SK-N-SH treated with all-trans-retinoic acid at 6 μM for 48 hours (cell line): Measurements from ENCODE around the gene RP2.

Experiments used
- ARNTL ChIP-seq: fragments of 450-650 bp; formaldehyde crosslinking; IDR thresholded peaks from 2 replicates; pipeline ENCODE4 v1.5.0; 2020; ENCODE audit warnings: low read depth, mild to moderate bottlenecking, moderate library complexity, borderline replicate concordance
- CSRNP3 ChIP-seq: fragments of 250-450 bp; sonication (Bioruptor Pico); IDR thresholded peaks from 2 replicates; pipeline ENCODE4 v1.5.1; 2021; ENCODE audit warnings: mild to moderate bottlenecking, moderate library complexity
- GLIS3 ChIP-seq: fragments of 250-450 bp; sonication (Bioruptor Pico); IDR thresholded peaks from 2 replicates; pipeline ENCODE4 v1.5.0; 2020; ENCODE audit warnings: mild to moderate bottlenecking, moderate library complexity
- ISL1 ChIP-seq: fragments of 250-450 bp; sonication (Bioruptor Pico); IDR thresholded peaks from 2 replicates; pipeline ENCODE4 v2.1.2; 2022; ENCODE audit warnings: mild to moderate bottlenecking, moderate library complexity
- PATZ1 ChIP-seq: fragments of 250-450 bp; sonication (Bioruptor Pico); IDR thresholded peaks from 2 replicates; pipeline ENCODE4 v1.8.0; 2020; ENCODE audit warnings: mild to moderate bottlenecking, moderate library complexity, borderline replicate concordance
- SNAI2 ChIP-seq: fragments of 250-450 bp; sonication (Bioruptor Pico); IDR thresholded peaks from 2 replicates; pipeline ENCODE4 v1.5.0; 2020; ENCODE audit warnings: mild to moderate bottlenecking, moderate library complexity
- TCF4 ChIP-seq: fragments of 250-450 bp; sonication (Bioruptor Pico); IDR thresholded peaks from 2 replicates; pipeline ENCODE4 v1.8.0; 2021; ENCODE audit warnings: mild to moderate bottlenecking, moderate library complexity, borderline replicate concordance
- TOX ChIP-seq: fragments of 250-450 bp; sonication (Bioruptor Pico); IDR thresholded peaks from 2 replicates; pipeline ENCODE4 v1.8.0; 2021; ENCODE audit warnings: mild to moderate bottlenecking, moderate library complexity, borderline replicate concordance
- ZFP3 ChIP-seq: fragments of 250-450 bp; sonication (Bioruptor Pico); IDR thresholded peaks from 2 replicates; pipeline ENCODE4 v1.5.0; 2020; ENCODE audit warnings: mild to moderate bottlenecking, moderate library complexity
- ZFP30 ChIP-seq: fragments of 450-650 bp; formaldehyde crosslinking; IDR thresholded peaks from 2 replicates; pipeline ENCODE4 v1.5.0; 2022; ENCODE audit warnings: mild to moderate bottlenecking, moderate library complexity
- ZNF565 ChIP-seq: fragments of 450-650 bp; formaldehyde crosslinking; conservative IDR thresholded peaks from 2 replicates; pipeline ENCODE4 v1.5.0; 2020; ENCODE audit warnings: low read depth, mild to moderate bottlenecking, moderate library complexity
- ZNF70 ChIP-seq: fragments of 450-650 bp; formaldehyde crosslinking; IDR thresholded peaks from 2 replicates; pipeline ENCODE4 v1.5.0; 2020; ENCODE audit warnings: mild to moderate bottlenecking, moderate library complexity
- ZNF8 ChIP-seq: fragments of 450-650 bp; formaldehyde crosslinking; IDR thresholded peaks from 2 replicates; pipeline ENCODE4 v1.5.0; 2020; ENCODE audit warnings: mild to moderate bottlenecking, moderate library complexity

- TF ChIP-seq TOX (CRISPR knock-in tag) (no peak), ZNF70 (CRISPR knock-in tag) (no peak), ARNTL (CRISPR knock-in tag) (no peak), ZFP3 (CRISPR knock-in tag) (no peak), ZNF8 (no peak), GLIS3 (no peak), PATZ1 (CRISPR knock-in tag) (no peak), ZFP30 (CRISPR knock-in tag) (no peak), ZNF565 (CRISPR knock-in tag) (no peak), CSRNP3 (no peak), SNAI2 (no peak), TCF4 (no peak), ISL1 (no peak)
These were observed 66.8 kb downstream of the RP2 start for GRCh38 chrX:46903458-46904242.
